Esophagus muscularis mucosa (tissue), 3 donors: ENCODE data around the gene TTBK2.

ENCODE experiments used
- EP300 ChIP-seq: sonication (generic); formaldehyde crosslinking; IDR thresholded peaks from one replicate; pipeline ENCODE4 v1.6.1; 2017; ENCODE audit warnings: antibody characterized with exemption
- POLR2AphosphoS5 ChIP-seq, 2 donors: sonication (generic); formaldehyde crosslinking; IDR thresholded peaks; one replicate each; pipeline ENCODE4 v1.6.1; 2017; ENCODE audit warnings: antibody characterized with exemption in 2 of 2

- TF ChIP-seq POLR2AphosphoS5 (IDR thresholded peaks at IDR 0.05) (no peak), EP300 (no peak)
These were observed 95.0 kb downstream of the TTBK2 start for GRCh38 chr15:42825599-42825998.
